ENCODE results near the gene UNC13C.
"Not testable (repeated sequence)": the region's sequence is repeated elsewhere in the genome, so short reads cannot be mapped to it uniquely, and the experiment has no call there.

Gene UNC13C

GRCh38 chr15:53978253-53978906 is at the start of gene UNC13C:
Gene UNC13C, plus strand, starts transcription at chr15:53978441. Its CDS starts 34,463 bp downstream, at chr15:54012904.
- no peak for DNase-seq

- no peak for DNase-seq
Observed at GRCh38 chr15:53936137-53936536, 42.1 kb upstream of the UNC13C start.

GRCh38 chr15:53937632-53938031 is 40.6 kb upstream of the UNC13C start:
- not testable (repeated sequence) for DNase-seq

DNA sequence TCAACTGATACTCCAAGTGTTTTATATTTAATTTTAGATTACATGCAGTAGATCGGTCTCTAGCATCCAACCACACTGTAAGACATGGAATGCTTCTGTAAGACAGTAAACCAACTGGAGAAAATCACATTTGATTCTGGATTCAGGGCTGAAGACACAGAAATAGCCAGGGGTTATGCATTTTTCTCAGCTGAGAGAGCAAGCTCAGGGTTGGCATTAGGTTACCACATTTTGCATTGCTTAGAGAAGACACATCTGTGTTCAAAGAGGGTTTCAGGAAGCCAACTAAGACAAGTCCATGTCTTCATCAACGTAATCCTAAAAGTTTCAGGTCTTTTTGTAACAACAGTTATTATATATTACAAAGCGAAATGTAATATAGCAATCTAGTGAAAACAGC is 27.7 kb upstream of the UNC13C start:
- DNase-seq, result no peak

DNA sequence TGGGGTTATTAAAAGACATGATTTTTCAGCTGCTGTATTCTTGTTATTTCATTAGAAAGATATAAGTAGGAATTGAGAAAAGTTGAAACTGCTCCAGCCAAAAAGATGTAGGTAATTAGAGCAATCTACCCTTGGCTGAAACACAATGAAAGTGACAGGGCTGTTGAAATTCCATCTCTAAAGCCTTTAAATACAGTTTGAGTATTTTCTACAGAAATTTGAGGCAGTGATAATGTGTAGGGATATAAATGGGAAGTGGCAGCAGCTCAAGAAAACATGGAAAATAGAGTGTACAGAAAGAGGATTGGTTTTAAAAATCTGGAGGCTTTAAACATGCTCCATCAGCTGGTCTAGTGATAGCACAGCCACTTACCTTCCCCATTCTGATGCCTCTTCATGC is 22.8 kb upstream of the UNC13C start:
- DNase-seq, result no peak

- no peak for DNase-seq
Observed at GRCh38 chr15:53962646-53963561, 15.3 kb upstream of the UNC13C start.

- no peak for DNase-seq
Observed at GRCh38 chr15:53963801-53964200, 14.4 kb upstream of the UNC13C start.

DNA sequence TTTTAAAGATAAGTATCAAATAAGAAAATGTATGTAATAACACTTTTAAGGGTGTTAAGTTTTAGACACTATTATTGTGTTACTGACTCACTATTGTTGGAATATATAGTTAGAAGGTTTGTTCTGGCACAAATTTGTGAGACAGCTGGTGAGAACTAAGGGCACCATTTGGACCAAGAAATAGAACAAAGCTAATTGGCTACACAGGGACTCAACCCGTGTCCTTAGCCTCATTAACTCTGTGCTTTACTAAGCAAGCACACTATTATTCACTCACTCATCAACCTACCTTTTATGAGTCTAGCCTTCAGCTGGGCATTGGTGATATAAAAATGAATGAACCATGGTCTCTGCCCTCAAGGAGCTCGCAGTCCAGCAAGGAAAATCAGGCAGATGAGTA is 4.1 kb upstream of the UNC13C start:
- DNase-seq, result no peak

- no peak for DNase-seq
Observed at GRCh38 chr15:53974813-53975212, 3.4 kb upstream of the UNC13C start.

GRCh38 chr15:53976844-53977392 is 1.3 kb upstream of the UNC13C start:
- DNase-seq, result no peak

DNA sequence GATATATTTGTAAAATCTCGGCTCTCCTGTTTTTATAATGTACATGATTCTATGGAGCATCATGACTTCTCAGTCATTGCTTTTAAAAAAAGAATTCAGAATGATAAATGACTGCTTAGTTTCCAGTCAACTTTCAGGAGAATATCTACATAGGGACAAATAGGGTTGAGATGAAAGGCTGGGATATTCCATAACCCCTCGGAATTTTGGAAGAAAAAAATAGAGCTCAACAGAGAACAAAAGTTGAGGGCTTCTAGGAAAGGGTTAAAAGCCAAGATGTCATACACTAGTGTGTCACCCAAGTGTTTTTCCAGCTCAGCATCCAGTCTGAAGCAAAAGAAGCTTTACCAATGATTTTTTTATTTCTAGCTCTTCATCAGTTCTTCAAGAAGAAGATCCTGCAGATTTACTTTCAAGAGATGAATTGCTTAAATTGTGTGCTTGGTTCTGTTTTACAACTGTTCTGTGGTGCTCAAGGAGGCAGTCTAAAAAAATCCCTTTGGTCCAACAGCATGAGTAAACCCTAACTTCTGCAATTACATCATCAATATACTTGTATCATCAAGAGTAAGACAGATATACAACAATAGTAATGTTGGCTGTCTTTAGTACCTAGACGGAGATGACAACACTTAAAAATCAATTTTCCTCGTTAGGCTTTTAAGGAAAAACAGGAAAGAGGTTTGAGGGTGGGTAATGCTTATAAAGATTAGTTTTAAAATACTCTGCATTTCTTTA is 979 bp downstream of the UNC13C start:
- no peak for DNase-seq

GRCh38 chr15:53980021-53980420 is 1.8 kb downstream of the UNC13C start:
- DNase-seq, result no peak

DNA sequence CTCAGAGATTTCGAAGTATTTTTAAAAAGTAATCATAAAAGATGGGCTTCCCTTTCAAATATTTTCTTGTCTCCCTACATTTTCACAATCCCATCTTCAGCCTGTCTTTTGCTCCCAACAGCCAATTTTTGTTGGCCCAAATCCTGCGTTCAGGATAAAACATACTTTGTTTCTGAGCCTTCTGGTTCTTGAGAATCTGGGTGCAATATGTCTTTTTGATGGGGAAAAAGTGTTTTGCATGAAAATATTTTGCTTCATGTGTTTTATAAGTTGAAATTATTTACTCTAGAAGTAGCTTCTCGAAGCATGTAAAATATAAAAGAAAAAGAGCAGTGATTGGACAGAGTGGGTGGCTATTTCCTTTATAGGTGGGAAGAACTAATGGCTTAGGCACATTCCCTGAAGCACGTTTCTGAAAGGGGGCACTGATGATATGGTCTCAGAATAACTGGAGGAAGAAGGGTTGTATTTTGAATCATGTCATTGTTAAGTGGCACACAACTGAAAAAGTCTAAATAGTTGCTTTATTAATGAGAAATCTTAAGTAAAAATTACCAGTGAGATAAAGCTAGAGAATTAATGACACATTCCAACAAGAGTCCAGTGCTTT is 3.9 kb downstream of the UNC13C start:
- no peak for DNase-seq

DNA sequence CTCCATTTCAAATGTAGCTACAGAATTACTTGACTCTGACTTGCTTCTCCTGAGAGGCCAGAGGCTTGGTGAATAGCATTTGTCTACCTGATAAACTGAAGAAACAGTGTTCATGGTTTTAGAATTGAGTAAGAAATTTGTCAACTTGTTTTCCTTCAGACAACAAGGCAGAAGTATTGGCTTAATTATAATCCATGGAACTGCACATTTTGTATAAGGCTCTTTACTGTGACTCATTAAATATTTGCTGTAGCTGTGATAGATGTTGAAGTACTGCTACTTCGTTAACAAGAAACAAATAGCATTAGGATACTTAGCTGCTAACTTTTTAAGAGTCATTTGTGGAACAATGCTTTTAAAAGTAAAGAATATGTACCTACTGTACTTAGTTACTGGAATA is 4.6 kb downstream of the UNC13C start:
- DNase-seq, result no peak

GRCh38 chr15:53984221-53984620 is 6.0 kb downstream of the UNC13C start:
- no peak for DNase-seq

GRCh38 chr15:53985562-53985961 is 7.3 kb downstream of the UNC13C start:
- DNase-seq, result no peak

GRCh38 chr15:53987480-53987879 is 9.2 kb downstream of the UNC13C start:
- DNase-seq, result no peak

GRCh38 chr15:54007256-54007655 is 29.0 kb downstream of the UNC13C start:
- no peak for DNase-seq

- no peak for DNase-seq
Observed at GRCh38 chr15:54011656-54012055, 33.4 kb downstream of the UNC13C start.

DNA sequence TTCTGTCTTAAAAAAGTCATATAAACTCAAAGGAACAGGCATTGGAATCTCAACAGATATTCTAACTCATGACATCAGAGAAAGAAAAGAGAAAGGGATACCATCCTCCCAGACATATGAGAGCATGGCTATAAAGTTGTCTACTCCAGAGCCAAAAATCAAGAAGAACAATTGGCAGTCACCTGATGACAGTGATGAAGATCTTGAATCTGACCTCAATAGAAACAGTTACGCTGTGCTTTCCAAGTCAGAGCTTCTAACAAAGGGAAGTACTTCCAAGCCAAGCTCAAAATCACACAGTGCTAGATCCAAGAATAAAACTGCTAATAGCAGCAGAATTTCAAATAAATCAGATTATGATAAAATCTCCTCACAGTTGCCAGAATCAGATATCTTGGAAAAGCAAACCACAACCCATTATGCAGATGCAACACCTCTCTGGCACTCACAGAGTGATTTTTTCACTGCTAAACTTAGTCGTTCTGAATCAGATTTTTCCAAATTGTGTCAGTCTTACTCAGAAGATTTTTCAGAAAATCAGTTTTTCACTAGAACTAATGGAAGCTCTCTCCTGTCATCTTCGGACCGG is 35.9 kb downstream of the UNC13C start:
- no peak for DNase-seq

DNA sequence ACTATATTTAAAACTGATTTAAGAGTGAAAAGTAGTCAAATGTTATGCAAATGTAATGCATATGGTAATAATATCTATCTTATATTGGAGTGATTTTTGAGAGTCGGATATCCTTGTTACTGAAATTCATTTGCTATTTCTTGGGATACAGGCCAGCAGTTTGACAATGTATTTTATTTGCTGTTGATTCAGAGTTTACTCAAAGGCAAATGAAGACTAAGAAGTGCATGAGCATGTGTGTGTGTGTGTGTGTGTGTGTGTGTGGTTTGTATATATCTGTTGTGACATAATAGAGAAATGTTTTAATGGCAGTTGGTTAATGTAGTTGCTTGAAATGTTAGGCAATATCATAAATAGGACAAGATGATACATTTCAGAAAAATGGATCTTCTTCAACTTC is 39.0 kb downstream of the UNC13C start:
- DNase-seq, result no peak

DNA sequence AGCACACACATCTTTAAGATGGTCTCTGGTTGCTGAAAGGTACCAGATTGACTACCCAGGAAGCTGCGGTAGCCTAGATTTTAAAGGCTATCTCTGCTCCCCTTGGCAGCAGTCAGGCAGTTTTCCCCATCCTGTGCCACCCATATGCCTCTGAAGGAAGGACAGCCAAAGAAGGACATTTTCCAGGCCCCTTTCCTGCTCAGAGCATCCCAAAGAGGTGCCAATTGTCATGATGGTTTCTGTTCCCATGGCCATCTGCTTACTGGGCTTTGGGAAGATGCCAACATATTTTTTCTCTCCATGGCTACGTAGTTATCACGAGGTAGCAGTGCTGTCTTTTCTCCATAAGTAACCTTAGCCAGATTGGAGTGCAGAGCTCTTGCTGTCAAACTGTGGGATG is 39.7 kb downstream of the UNC13C start:
- DNase-seq, result no peak
